NCI-H446 (cell line): Measurements from ENCODE around the gene RAP1B.

Experiments
- DNase-seq, 2 experiments: peaks; one replicate each; lab custom pipeline; 2025; lab: John Stamatoyannopoulos, UW

The RAP1B gene

DNA sequence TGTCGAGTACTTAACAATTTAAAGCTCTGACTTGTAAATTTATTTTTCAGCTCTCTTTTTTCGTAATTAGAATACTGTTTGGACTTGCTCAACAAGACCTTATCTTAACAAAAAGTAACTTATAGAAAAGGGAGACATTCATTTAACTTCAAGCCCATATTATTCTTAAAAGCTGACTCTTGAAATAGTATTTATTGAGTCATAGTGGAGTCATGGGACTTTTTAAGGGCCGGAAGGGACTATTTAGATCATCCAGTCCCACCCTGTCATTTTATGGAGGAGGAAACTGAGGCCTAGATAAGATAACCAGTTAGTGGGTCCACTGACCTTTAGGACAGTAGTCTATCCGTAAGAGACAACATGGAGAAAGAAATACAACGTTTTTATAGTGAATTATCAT lies 1.5 kb downstream of the RAP1B start:
- no peak for DNase-seq

GRCh38 chr12:68612697-68613096 lies 2.0 kb downstream of the RAP1B start:
- no peak for DNase-seq

DNA sequence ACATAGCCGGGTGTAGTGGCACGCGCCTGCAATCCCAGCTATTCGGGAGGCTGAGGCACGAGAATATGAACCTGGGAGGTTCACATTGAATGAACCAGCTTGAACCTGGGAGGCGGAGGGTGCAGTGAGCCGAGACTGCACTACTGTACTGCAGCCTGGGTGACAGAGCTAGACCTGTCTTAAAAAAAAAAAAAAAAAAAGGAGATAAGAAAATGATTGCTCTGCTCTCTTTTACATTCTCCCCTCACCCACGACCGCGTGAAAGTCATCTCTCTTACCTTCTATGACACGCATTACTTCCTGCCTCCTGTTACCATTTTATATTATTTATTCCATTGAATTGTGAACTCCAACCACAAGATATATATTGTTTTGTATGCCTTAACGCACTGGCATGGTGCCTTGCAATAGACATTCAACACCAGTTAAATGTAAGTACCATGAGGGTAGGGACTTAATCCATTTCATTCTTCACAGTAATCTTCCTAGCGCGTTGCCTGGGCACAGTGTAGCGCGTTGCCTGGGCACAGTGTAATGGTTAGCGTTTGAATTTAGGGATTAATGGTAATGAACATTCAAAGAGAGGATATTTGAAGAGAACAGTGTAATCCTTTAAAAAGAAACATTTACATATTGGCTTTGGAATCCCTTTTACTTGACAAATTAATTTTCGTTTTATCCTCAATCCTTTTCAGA lies 2.7 kb downstream of the RAP1B start:
- no peak for DNase-seq

DNA sequence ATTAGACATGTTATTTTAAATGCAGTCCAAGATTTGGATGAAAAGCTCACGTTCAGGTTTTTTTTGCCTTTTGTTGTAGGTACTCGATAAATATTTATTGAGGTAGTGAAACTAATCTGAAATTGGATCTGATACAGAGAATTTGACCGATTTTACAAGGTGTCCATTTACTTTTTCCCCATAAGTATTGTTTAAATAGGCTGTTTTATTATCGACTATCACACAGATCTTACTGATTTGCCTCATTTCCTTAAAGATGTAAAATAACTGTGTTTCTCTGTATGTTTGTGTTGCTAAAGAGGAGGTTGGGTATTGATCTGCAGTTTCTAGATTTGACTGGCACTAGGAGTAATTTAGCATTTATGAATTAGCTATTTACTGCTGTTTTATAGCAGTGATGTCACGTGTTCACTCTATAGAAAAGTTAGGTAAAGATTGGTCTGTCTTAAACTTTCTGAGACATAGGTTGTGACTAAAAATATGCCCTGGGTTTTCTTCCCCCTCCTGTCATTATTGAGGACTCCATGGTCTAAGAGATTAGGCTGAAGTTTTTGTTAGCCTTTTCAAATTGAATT lies 3.5 kb downstream of the RAP1B start:
- no peak for DNase-seq

- DNase-seq: no peak
Observed at GRCh38 chr12:68614769-68615168, 4.1 kb downstream of the RAP1B start.

DNA sequence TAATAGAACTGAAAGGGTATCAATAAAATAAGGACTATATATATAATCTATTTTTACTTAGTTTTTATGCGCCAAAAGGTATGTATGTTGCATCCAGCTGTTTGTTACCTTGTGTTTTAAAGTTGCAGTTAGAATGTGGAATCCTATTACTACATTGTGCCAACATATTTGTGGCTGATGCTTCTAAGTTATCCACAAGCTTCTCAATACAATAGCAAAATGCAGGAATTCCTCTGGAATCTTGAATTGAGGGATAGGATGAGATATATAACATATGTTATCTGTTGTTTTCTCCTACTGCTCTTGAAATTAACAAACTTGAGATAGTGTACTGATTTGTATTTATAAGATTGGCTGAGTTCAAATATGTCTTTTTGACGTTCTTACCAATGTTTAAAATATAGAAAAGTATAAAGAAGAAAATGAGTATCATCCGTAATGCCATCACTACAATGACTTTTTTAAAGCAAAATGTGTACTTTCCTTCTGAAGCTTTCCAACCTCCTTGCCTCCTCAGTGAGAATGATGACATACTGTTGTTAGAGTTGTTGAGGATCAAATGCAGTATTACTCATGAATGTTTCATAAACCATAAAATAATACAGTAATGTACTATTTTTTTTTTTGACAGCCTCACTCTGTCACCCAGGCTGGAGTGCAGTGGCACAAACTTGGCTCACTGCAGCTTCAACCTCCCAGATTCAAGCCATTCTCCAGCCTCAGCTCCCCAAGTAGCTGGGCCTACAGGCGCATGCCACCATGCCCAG lies 6.6 kb downstream of the RAP1B start:
- no peak for DNase-seq

DNA sequence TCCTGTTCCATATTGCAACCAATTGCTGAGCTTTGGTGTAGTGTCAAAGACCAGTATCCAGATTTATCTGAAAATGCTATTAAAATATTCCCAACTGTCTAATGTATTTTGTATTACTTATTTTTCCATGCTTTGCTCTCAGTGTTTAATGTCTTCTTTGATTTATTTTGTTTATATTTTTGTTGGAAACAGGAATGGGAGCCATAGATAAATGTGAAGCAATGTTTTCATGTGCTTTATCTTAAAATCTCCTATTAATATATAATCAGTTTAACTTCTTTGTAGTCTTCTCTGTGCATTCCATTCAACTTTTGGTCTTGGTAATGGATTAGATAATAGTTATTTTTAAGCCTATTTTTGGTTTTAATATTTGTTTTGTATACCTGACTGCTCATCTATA lies 8.8 kb downstream of the RAP1B start:
- DNase-seq: no peak

DNA sequence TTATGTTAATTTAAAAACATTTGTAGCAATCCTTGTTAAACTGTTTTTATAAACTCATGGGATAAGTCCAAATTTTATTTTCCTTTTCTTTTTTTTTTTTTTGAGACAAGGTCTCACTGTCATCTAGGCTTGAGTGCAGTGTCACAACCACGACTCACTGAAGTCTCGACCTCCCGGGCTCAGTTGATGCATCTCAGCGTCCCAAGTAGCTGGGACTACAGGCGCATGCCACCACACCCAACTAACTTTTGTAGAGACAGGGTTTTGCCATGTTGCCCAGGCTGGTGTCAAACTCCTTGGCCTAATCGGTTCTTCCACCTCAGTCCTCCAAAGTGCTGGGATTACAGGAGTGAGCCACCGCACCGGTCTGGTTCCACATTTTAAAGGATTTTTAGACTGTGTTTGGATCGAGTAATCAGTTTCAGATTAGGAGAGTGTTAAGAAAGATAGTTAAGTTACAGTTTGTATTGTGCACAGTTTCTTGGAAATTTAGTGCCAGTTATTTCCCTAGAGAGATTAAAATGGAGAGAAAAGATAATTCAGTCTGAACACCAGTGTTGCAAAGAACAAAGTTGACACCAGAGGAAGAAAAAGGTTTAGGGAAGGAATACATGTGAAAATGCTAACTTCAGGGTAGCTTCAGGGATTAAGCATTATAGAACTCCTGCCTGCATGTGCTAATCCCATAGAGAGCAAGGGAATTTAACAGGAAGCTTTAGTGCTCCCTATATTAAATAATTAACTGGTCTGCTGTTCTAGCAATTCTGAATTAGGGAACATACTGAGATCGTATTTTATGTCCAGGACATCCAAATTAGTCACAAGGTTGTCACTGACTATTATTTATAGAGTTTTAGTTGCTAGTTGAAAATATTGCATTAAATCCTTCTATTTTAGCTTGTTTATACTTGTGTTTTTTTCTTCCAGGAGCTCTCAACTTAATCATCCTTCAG lies 10.1 kb downstream of the RAP1B start:
- DNase-seq: no peak

GRCh38 chr12:68621472-68622081 lies 10.9 kb downstream of the RAP1B start:
- DNase-seq: no peak

GRCh38 chr12:68622250-68622649 lies 11.6 kb downstream of the RAP1B start:
- DNase-seq: no peak

DNA sequence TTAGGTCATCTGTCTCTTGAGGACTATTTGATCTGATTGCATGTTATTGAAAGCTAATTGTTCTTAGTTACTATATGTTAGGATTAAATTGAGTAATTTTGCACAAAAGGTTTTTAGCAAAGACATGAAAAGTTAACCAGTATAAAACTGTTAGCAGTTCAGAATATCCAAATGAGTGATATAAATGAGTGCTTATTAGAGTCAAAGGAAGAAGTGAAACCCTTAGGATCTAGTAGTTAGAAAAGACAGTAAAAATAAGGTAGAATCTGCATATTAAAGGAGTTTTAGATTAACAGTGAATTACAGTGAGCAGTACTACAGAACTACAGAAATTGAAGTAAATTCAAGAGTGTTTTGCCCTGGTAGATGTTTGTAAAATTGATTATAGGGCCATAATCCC lies 12.4 kb downstream of the RAP1B start:
- DNase-seq: no peak

GRCh38 chr12:68623984-68624383 lies 13.3 kb downstream of the RAP1B start:
- no peak for DNase-seq

- no peak for DNase-seq
Observed at GRCh38 chr12:68624933-68625332, 14.2 kb downstream of the RAP1B start.

- no peak for DNase-seq
Observed at GRCh38 chr12:68627673-68628319, 17.1 kb downstream of the RAP1B start.

- DNase-seq: no peak
Observed at GRCh38 chr12:68628698-68629097, 18.0 kb downstream of the RAP1B start.

- no peak for DNase-seq
Observed at GRCh38 chr12:68630050-68630449, 19.4 kb downstream of the RAP1B start.

- DNase-seq: no peak
Observed at GRCh38 chr12:68630598-68630997, 19.9 kb downstream of the RAP1B start.

- no peak for DNase-seq
Observed at GRCh38 chr12:68631227-68631626, 20.5 kb downstream of the RAP1B start.

- no peak for DNase-seq
Observed at GRCh38 chr12:68632486-68632885, 21.8 kb downstream of the RAP1B start.

- DNase-seq: no peak
Observed at GRCh38 chr12:68633614-68634558, 23.2 kb downstream of the RAP1B start.
